Left renal pelvis (tissue), 4 donors: ENCODE data around the gene DAB1. TPM values are rescaled to one million over a fixed set of nuclear protein-coding genes. Genes with fewer than 3 reads are reported as not detected.

Source experiments
- DNase-seq, 4 donors: peaks; one replicate each; pipeline ENCODE4 v3.0.0-alpha.2; 2013; ENCODE audit warnings: low read depth in 4 of 4, low spot score in 3 of 4
- polyA plus RNA-seq, 4 donors: library from polyadenylated mRNA; unstranded; fragments of 120-200 nt; gene quantifications; one replicate each; pipeline ENCODE4 v1.2.1, GENCODE V29; 2013; ENCODE audit not compliant: insufficient read length in 4 of 4

Gene DAB1
- polyA plus RNA-seq, 4 donors, result 0.94 to 7.8 (median 7.0) TPM

DNA sequence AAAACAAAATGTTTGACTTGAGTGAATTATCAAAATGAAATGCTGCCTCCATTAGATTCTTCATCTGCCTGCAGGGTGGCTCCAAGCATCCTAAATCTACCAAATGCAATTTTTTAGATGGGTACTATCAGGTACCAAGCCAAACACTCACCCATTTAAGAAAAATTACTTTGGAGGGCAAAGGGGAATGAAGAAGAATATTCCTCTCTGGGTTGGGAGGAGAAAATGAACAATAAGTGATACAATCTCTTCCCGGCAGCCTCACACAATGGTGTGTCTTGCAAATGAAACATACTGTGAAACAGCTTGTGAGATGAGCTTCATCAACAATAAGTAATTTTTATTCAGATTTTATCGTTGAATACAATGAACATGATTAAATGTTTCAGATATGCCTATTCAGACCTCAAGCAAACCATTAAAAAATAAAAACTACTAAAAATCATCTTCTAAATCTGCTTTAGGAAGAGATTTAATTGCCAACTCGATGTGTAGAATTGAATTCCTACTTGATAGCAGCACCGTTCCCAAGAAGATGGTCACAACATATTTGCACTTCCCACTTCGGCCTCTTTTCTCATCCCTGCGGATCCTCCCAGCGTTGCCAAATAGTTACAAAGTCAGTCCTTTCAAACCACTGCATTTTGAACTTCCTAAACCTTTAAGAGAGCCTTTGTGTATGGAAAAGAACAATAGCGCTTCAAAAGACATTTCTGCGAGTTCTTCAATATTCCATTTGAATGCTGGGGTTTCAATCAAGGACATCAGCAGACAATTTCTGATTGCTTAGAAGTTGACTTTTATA is 2.7 kb downstream of the DAB1 start:
- DNase-seq, result no peak

- DNase-seq, result no peak
Measured at GRCh38 chr1:57418971-57419370, 4.9 kb downstream of the DAB1 start.

- DNase-seq, result no peak
Measured at GRCh38 chr1:57411262-57411661, 12.6 kb downstream of the DAB1 start.

GRCh38 chr1:57410508-57410907 is 13.4 kb downstream of the DAB1 start:
- DNase-seq, result no peak

DNA sequence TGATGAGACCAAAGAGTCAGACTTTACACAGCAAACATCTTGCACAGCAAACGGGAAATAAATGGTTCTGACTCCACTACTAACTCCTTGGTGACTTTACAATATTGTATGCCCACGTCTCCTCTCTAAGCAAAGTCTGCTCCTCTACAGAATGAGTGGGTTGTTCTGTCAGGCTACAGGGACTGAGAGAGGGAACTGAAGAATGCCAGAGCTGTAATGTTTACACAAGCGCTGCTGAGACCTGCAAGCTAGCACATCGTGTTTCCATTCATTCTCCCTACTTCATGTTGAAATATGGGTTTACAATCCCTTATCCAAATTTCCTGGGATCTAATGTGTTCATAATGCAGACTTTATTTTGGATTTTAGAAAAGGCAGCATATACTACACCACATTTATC is 15.9 kb downstream of the DAB1 start:
- no peak for DNase-seq

GRCh38 chr1:57406428-57406970 is 17.4 kb downstream of the DAB1 start:
- no peak for DNase-seq

DNA sequence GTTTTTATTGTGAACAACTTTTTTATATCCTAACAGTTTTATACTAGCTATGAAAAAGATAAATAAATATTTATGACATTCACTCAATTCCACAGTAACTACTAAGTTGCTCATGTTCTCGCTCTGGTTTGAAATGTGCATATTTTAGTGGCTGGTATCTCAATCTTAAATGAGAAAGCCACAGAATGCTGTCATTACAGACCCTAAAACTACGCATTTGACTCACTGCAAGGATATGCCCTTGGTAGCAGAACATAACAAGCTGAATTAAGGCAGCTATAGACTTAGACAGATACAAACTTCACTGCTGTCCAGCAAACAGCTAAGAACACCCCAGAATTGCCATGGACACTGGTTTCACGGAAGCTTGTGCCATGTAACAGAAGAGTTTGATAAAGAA is 19.0 kb downstream of the DAB1 start:
- DNase-seq, result no peak

DNA sequence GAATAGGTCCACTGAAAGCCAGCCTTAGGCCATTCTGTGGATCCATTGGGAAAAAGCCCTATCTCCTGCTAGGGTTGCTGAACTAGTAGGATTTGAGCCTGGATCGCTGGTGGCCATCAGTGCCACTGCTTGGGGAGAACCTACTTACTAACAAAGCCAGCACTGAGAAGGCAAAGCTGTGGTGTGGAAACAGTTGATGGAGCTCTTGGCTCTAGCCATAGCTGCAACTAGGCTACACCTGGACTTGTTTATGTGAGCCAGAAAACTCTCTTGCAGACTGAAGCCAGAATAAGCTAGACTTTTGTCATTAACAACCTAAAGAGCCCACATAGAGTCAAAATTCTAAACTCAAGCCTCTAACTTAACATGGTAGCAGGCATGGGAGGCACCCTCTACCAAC is 20.7 kb downstream of the DAB1 start:
- DNase-seq, result no peak

DNA sequence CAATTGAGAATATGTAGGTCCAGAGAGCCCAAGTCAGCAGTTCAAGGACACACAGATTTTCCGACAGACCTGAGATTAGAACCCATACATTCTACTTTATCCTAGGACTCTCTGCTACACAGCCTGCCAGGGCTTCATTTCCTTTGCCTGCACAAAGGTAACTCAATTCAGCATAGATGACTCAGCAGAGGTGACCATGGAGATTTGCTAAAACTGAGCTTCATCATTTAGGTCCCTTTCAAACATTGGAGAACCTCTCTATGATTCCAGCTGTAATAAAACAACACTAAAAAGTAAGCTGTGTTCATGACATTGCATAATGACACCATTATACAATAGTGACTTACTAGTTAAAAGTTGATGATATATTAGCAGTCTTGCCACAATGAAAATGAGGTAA is 22.2 kb downstream of the DAB1 start:
- no peak for DNase-seq

- DNase-seq, result no peak
Measured at GRCh38 chr1:57400048-57400447, 23.8 kb downstream of the DAB1 start.

DNA sequence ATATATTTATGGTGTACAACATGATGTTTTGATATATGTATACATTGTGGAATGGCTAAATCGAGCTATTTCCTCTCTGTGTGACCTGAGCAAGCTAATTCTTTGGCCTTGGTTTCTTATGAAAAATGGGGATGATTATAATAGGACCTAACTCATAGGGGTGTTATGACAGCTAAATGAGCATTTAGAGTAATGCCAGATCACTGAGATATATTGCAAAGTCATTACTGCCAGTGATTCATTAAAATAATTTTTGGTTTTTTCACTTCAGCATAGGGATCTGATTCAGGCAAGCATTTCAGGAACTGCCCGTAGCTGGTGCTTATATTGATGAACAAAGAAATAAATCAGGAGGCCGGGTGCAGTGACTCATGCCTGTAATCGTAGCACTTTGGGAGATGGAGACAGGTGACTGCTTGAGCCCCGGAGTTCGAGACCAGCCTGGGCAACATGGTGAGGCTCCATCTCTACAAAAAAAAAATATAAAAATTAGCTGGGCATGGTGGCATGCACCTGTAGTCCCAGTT is 30.7 kb downstream of the DAB1 start:
- no peak for DNase-seq

- DNase-seq, result no peak
Measured at GRCh38 chr1:57385336-57385735, 38.5 kb downstream of the DAB1 start.

DNA sequence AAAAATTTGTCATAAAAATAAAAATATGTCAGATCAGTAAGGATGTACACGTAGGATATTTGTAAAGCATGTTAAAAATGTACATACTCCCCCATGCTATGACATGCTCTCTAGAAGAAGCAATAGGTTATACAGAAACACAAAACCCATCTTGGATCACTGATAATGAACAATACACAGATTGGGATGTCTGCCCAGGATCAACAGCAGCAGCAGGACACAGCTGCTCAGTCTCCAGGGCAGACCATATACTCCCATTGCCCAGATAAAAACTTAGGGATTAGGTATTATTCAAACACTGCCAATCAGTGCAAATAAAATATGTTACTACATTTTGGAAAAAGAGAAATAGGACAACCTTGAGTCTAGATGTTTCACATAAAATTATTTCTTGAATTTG is 39.0 kb downstream of the DAB1 start:
- DNase-seq, result no peak

GRCh38 chr1:57384284-57384683 is 39.6 kb downstream of the DAB1 start:
- no peak for DNase-seq

- DNase-seq, result no peak
Measured at GRCh38 chr1:57381871-57382270, 42.0 kb downstream of the DAB1 start.

DNA sequence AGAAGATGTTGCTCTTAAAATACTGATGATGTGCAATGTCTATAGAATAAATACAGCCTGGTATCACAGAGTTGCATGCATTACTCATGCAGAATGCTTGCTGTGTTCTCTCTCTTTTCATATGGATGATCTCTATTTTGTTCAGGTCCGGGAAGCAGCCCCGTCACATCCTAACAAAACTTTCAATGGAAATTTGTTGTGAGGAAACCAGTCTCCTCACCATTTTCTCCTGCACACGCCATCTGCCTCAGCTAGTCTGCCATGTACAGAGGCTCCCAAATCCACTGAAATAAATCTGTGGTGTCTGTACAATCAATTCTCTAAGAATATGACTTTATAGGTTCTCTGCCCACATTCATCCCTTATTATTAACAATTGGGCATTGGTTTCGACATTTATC is 42.4 kb downstream of the DAB1 start:
- DNase-seq, result no peak

DNA sequence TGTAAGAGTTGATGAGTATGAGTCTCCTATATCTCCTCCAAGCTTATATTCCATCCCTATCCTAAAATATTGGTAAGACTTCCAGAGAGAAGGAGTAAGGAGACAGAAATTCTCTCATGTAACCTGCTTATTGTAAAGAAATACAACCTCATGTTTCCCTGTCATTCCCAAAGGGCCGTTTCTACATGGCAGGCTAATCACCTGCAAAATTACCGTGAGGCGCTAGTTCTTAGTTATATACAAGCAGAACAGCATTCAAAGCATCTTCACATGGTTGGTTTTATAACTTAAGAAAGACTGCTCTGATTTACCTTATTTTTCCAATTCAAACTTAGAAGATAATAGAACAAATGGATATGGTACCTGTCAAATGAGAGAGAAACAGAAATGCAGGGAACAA is 42.9 kb downstream of the DAB1 start:
- no peak for DNase-seq

- DNase-seq, result no peak
Measured at GRCh38 chr1:57378534-57378933, 45.3 kb downstream of the DAB1 start.

DNA sequence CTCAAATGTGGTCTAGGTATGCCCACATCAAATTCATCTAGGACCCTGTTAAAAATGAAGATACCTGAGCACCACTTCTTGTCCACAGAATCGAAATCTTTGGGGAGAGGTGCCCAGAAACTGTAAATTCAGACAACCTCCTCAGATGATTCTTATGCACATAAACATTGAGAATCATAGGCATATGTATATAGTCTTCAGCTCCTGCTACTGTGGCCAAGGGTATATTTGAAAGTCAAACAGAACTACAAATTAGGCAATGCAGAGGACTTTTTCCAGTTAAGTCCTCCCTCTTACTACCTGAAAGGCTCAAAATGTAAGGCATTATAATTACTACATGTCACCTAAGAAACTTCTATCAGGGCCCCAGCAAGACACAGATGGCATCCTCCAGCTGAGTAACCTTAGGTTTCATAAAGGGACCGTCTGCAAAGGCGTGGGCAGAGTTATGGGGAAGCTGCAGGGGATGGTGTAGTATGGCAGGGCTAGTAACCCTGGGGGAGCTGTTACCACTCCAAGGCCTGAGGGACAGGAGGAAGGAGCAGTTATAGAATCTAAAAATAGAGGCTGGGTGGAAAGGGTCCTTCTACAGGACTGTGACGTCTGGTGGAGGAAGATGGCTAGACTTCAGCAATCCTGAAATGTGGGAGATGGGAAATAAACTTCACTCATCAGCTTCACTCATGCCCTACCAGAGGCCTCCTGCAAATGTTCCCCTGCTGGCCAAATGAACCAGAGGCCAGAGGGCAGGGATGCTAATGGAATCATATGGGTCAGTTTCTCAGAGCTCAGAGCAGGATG is 46.3 kb downstream of the DAB1 start:
- no peak for DNase-seq

DNA sequence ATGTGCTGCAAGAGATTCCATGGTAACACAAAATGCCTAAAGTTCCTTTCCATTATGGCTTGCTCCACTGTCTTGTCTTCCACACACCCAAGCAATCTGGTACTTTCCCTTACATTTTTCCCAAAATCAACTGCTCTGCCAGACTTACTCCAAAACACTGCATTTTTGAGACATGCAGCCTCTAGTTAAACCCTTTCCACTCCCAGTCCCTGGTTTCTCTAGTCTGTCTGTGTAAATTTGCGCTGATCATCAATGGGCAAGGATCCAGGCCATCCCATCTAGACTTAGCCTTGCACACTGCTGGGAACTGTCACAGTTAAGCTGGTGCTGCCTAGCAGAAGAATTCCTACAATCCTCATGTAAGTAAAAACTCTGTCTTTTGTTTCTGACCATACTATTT is 47.8 kb downstream of the DAB1 start:
- no peak for DNase-seq

DNA sequence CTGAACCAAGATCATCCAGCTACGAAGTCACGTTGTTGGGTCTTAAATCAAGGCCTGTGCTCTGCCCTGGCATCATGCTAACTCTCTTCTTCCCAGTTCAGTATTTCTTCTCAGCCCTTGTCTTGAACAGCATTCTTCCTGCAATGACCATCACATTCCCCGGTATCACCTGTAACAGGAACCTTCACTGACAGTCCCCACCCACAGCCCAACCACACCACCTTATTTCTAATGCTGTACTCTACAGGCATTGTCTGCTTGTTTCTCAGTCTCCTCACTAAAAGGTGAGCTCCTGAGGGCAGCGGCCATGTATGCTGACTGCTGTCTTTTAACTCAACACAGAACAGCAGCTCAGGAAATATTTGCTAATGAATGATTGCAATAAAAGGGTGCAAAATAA is 54.0 kb downstream of the DAB1 start:
- no peak for DNase-seq

GRCh38 chr1:57367945-57368344 is 55.9 kb downstream of the DAB1 start:
- no peak for DNase-seq
